ENCODE results near the gene MYO7B.

The MYO7B gene

GRCh38 chr2:127535422-127535901 is at the start of gene MYO7B:
TSS of gene MYO7B (plus strand) at chr2:127535683. CDS start at chr2:127559723, 24,040 bp downstream.
- DNase-seq (ENCODE audit: low read depth) = no peak

GRCh38 chr2:127485694-127486071 is 49.8 kb upstream of the MYO7B start:
- DNase-seq (ENCODE audit: low read depth) = no peak

GRCh38 chr2:127486247-127487058 is 49.0 kb upstream of the MYO7B start:
- no peak for DNase-seq (ENCODE audit: low read depth)

- no peak for DNase-seq (ENCODE audit: low read depth)
Measured at GRCh38 chr2:127490283-127490682, 45.2 kb upstream of the MYO7B start.

- no peak for DNase-seq (ENCODE audit: low read depth)
Measured at GRCh38 chr2:127498386-127498785, 37.1 kb upstream of the MYO7B start.

- no peak for DNase-seq (ENCODE audit: low read depth)
Measured at GRCh38 chr2:127503491-127503890, 32.0 kb upstream of the MYO7B start.

- DNase-seq (ENCODE audit: low read depth) = no peak
Measured at GRCh38 chr2:127504552-127505430, 30.7 kb upstream of the MYO7B start.

GRCh38 chr2:127506510-127506909 is 29.0 kb upstream of the MYO7B start:
- DNase-seq (ENCODE audit: low read depth) = no peak

GRCh38 chr2:127508023-127508630 is 27.4 kb upstream of the MYO7B start:
- DNase-seq (ENCODE audit: low read depth) = no peak

- DNase-seq (ENCODE audit: low read depth) = no peak
Measured at GRCh38 chr2:127508631-127509034, 26.9 kb upstream of the MYO7B start.

GRCh38 chr2:127510073-127510472 is 25.4 kb upstream of the MYO7B start:
- no peak for DNase-seq (ENCODE audit: low read depth)

GRCh38 chr2:127511090-127511695 is 24.3 kb upstream of the MYO7B start:
- DNase-seq (ENCODE audit: low read depth) = no peak

- no peak for DNase-seq (ENCODE audit: low read depth)
Measured at GRCh38 chr2:127511917-127512316, 23.6 kb upstream of the MYO7B start.

GRCh38 chr2:127512362-127512761 is 23.1 kb upstream of the MYO7B start:
- DNase-seq (ENCODE audit: low read depth) = no peak

- DNase-seq (ENCODE audit: low read depth) = no peak
Measured at GRCh38 chr2:127514076-127514475, 21.4 kb upstream of the MYO7B start.

- no peak for DNase-seq (ENCODE audit: low read depth)
Measured at GRCh38 chr2:127514485-127514884, 21.0 kb upstream of the MYO7B start.

GRCh38 chr2:127515383-127515915 is 20.0 kb upstream of the MYO7B start:
- no peak for DNase-seq (ENCODE audit: low read depth)

GRCh38 chr2:127516041-127516762 is 19.3 kb upstream of the MYO7B start:
- no peak for DNase-seq (ENCODE audit: low read depth)

GRCh38 chr2:127517465-127517864 is 18.0 kb upstream of the MYO7B start:
- no peak for DNase-seq (ENCODE audit: low read depth)

GRCh38 chr2:127520424-127520823 is 15.1 kb upstream of the MYO7B start:
- DNase-seq (ENCODE audit: low read depth) = no peak

GRCh38 chr2:127523269-127523939 is 12.1 kb upstream of the MYO7B start:
- no peak for DNase-seq (ENCODE audit: low read depth)
